Activated CD4-positive, alpha-beta memory T cell treated with anti-CD3 and anti-CD28 coated beads for 36 hours (primary cell): ENCODE data around the gene C1GALT1. TPM values are rescaled to one million over a fixed set of nuclear protein-coding genes. Genes with fewer than 3 reads are reported as not detected.
"Not testable (repeated sequence)": the region's sequence is repeated elsewhere in the genome, so short reads cannot be mapped to it uniquely, and the experiment has no call there.

Experiments used
- CTCF ChIA-PET: fragments of 350-600 bp; sonication (Branson Sonifier 250); formaldehyde crosslinking; loops from one replicate; lab custom pipeline; 2021; ENCODE audit warnings: antibody characterized with exemption, inconsistent platforms; lab: Charles Lee
- POLR2A ChIA-PET: fragments of 350-600 bp; sonication (Branson Sonifier 250); formaldehyde crosslinking; loops from one replicate; lab custom pipeline; 2021; ENCODE audit warnings: antibody characterized with exemption; lab: Charles Lee
- DNase-seq: peaks from one replicate; pipeline ENCODE4 v3.0.0-alpha.2; 2020
- H3K27ac Mint-ChIP-seq: one replicate; pipeline ENCODE4 v1.8.0; 2021; ENCODE audit warnings: mixed read lengths
- H3K27me3 Mint-ChIP-seq: one replicate; pipeline ENCODE4 v1.8.0; 2021; ENCODE audit warnings: mixed read lengths
- H3K36me3 Mint-ChIP-seq: one replicate; pipeline ENCODE4 v1.8.0; 2021; ENCODE audit warnings: mixed read lengths
- H3K4me1 Mint-ChIP-seq: one replicate; pipeline ENCODE4 v1.8.0; 2021; ENCODE audit warnings: low read depth, mixed read lengths
- H3K4me3 Mint-ChIP-seq: one replicate; pipeline ENCODE4 v1.8.0; 2021; ENCODE audit warnings: mild to moderate bottlenecking, mixed read lengths
- H3K9me3 Mint-ChIP-seq: one replicate; pipeline ENCODE4 v1.8.0; 2021; ENCODE audit warnings: mixed read lengths
- intact Hi-C: fragments of 100-400 bp; cut with micrococcal nuclease; formaldehyde crosslinking; loops from one replicate; pipeline ENCODE4 v1.15.1; 2023
- total RNA-seq, 2 experiments: library from RNA; stranded (reverse); gene quantifications; one replicate each; pipeline ENCODE4 v1.2.3, GENCODE V29; 2021

The C1GALT1 gene
- total RNA-seq, 2 experiments from 2014 or later = 34.1 to 36.7 TPM

DNA sequence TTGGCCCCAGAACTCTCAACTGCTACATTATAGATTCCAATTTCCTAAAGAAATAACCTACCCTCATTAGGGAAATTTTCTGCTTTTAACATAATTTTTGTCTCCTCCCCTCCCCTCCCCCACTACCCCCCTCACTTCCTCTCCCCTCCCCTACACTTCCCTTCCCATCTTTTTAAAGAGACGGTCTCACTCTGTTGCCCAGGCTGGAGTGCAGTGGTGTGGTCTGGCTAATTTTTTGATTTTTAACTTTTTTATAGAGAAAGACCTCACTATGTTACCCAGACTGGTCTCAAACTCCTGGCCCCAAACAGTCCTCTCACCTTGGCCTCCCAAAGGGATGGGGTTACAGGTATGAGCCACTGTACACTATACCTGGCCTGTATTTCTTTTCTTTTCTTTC is 30.5 kb upstream of the C1GALT1 start:
- intact Hi-C loops = no loop called here
- POLR2A ChIA-PET = no interaction called here
- Mint-ChIP-seq H3K4me3 (no peak overlapping the region), H3K9me3 (peaks cover 14% of the 10 kb centered on the region), H3K27me3 (no peaks in the 10 kb centered on the region), H3K36me3 (peaks cover 4% of the 10 kb centered on the region), H3K4me1 (peaks cover 14% of the 10 kb centered on the region), H3K27ac (no peak overlapping the region)
- DNase-seq = no peak
- CTCF ChIA-PET = no interaction called here

DNA sequence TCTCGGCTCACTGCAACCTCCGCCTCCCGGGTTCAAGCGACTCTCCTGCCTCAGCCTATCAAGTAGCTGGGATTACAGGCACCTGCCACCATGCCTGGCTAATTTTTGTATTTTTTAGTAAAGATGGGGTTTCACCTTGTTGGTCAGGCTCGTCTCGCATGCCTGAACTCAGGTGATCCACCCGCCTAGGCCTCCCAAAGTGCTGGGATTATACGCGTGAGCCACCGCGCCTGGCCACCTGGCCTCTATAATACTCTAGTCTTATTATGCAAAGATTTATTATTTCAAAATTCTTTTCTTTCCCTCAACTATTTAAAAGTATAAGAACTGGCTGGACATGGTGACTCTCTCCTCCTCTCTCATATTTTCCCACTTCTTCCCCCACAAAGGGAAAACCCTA is 30.0 kb upstream of the C1GALT1 start:
- no peak for DNase-seq
- no peak overlapping the region for H3K4me3 Mint-ChIP-seq
- peaks cover 4% of the 10 kb centered on the region for H3K36me3 Mint-ChIP-seq
- peaks cover 14% of the 10 kb centered on the region for H3K9me3 Mint-ChIP-seq
- H3K4me1 Mint-ChIP-seq = peaks cover 19% of the 10 kb centered on the region
- CTCF ChIA-PET = no interaction called here
- POLR2A ChIA-PET = interaction anchor here (0.6 kb wide), 1 partner anchor 844 kb away, joined by 3 read pairs; no protein-coding TSS in a partner anchor
- intact Hi-C loops = no loop called here
- H3K27me3 Mint-ChIP-seq = no peaks in the 10 kb centered on the region
- no peak overlapping the region for H3K27ac Mint-ChIP-seq

DNA sequence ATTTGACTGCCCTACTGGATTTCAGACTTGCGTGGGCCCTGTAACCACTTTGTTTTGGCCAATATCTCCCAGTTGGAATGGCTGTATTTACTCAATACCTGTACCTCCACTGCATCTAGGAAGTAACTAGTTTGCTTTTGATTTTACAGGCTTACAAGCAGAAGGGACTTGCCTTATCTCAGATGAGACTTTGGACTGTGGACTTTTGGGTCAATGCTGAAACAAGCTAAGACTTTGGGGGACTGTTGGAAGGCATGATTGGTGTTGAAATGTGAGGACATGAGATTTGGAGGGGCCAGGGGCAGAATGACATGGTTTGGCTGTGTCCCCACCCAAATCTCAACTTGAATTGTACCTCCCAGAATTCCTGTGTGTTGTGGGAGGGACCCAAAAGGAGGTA is 28.0 kb upstream of the C1GALT1 start:
- POLR2A ChIA-PET = not testable (repeated sequence)

DNA sequence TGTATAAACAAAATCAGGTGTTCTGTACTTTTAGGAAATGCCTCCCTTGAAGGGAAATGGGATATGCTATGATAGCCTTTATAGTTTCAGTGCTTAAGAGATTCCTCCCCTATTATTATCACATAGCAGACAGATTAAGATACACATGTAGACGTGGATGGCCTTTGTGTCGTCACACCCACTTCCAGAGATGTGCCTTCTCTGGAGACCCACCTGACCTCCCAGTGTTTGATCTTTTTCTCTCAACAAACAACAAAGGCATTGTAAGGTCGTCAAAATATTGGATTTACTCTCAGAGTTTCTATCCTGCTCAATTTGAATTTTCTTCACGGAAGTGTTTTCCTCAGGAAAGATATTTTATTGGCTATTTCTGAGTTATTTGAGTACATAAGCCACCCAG is 25.7 kb upstream of the C1GALT1 start:
- intact Hi-C loops = loop anchor here (1.0 kb wide), 1 partner anchor 26 kb away; the partner anchor contains the start of gene C1GALT1
- DNase-seq = no peak
- Mint-ChIP-seq H3K4me1 (peaks cover 45% of the 10 kb centered on the region), H3K36me3 (peaks cover 4% of the 10 kb centered on the region), H3K9me3 (peaks cover 14% of the 10 kb centered on the region), H3K27ac (peak overlapping the region; percentile 53), H3K27me3 (no peaks in the 10 kb centered on the region), H3K4me3 (peak overlapping the region; percentile 21)
- ChIA-PET POLR2A (interaction anchor here (1.2 to 1.4 kb wide), 2 partner anchors 25 to 484 kb away, joined by 4 read pairs; partner anchors contain the start of genes C1GALT1 and UMAD1), CTCF (no interaction called here)

More for the DNA sequence above, 28.0 kb upstream of the C1GALT1 start:
- H3K27ac Mint-ChIP-seq, H3K27me3 Mint-ChIP-seq, intact Hi-C loops, H3K36me3 Mint-ChIP-seq, DNase-seq, H3K4me3 Mint-ChIP-seq, CTCF ChIA-PET: not testable (repeated sequence)
- Mint-ChIP-seq H3K4me1 (peaks cover 35% of the 10 kb centered on the region), H3K9me3 (peaks cover 14% of the 10 kb centered on the region)

DNA sequence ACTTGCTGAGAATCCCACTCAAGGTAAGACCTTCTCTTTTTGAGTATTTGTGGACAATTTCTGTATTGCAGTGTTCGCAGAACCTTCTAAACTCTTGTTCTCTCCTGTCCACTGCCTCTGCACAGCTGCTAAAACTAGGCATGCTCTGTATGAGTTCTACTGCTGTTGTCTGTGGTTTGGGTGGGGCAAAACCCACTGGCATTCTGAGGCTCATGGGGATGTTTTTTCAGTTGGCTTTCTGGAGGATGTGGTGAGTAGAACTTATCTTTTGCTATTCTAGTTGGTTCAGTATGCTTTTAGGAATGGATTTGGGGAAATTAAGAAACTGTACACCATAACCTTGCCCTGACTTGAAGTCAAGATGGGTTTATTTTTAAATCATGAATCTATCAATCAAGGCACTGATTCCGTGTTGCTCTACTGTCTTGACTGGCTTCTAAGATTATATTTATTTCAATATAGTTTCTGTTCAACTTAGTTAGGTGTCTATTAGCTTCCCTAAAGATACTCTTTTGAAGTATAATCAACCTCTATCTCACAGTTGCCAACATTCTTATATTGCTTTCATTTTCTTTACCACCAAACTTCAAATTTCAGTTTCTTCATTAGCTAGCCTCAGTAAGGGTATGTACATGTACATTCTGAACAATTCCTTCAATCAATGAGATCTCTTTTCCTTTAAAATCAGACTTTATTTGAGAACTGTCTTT is 25.0 kb upstream of the C1GALT1 start:
- POLR2A ChIA-PET = interaction anchor here (1.2 to 1.4 kb wide), 2 partner anchors 25 to 483 kb away, joined by 4 read pairs; partner anchors contain the start of genes C1GALT1 and UMAD1
- Mint-ChIP-seq H3K36me3 (peaks cover 4% of the 10 kb centered on the region), H3K27me3 (no peaks in the 10 kb centered on the region), H3K9me3 (peaks cover 14% of the 10 kb centered on the region), H3K4me3 (peak overlapping the region; percentile 48), H3K27ac (peak overlapping the region; percentile 59), H3K4me1 (peaks cover 44% of the 10 kb centered on the region)
- CTCF ChIA-PET = interaction anchor here (0.6 to 0.8 kb wide), 2 partner anchors 54 to 260 kb away, joined by 3 read pairs; no protein-coding TSS in a partner anchor
- DNase-seq = peak; percentile 70
- intact Hi-C loops = loop anchor here (1.0 kb wide), 1 partner anchor 25 kb away; the partner anchor contains the start of gene C1GALT1

DNA sequence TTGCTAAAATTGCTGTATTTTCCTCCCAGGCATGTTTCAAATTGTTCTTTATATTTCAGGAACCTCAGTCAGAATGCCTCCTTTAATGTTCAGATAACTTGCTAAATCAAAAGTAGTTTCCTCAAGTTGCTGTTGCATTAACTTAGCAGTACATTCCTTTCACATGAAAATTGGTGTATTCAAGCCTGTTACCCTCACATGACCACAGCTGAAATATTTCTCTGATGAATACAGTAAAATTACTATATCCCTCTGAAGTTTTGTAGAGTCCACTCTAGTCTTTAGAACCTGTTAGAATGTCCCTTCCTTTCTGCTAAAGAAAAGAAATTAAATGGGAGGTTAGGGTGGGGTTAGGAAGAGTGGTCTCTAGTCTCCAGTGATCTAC is 24.5 kb upstream of the C1GALT1 start:
- Mint-ChIP-seq H3K4me1 (peaks cover 44% of the 10 kb centered on the region), H3K27me3 (no peaks in the 10 kb centered on the region), H3K9me3 (peaks cover 14% of the 10 kb centered on the region), H3K36me3 (peaks cover 4% of the 10 kb centered on the region), H3K27ac (peak overlapping the region; percentile 59), H3K4me3 (peak overlapping the region; percentile 48)
- no peak for DNase-seq
- POLR2A ChIA-PET = interaction anchor here (1.2 to 1.4 kb wide), 2 partner anchors 24 to 482 kb away, joined by 4 read pairs; partner anchors contain the start of genes C1GALT1 and UMAD1
- intact Hi-C loops = loop anchor here (1.0 kb wide), 1 partner anchor 24 kb away; the partner anchor contains the start of gene C1GALT1
- CTCF ChIA-PET = interaction anchor here (0.6 to 0.8 kb wide), 2 partner anchors 55 to 260 kb away, joined by 3 read pairs; no protein-coding TSS in a partner anchor

DNA sequence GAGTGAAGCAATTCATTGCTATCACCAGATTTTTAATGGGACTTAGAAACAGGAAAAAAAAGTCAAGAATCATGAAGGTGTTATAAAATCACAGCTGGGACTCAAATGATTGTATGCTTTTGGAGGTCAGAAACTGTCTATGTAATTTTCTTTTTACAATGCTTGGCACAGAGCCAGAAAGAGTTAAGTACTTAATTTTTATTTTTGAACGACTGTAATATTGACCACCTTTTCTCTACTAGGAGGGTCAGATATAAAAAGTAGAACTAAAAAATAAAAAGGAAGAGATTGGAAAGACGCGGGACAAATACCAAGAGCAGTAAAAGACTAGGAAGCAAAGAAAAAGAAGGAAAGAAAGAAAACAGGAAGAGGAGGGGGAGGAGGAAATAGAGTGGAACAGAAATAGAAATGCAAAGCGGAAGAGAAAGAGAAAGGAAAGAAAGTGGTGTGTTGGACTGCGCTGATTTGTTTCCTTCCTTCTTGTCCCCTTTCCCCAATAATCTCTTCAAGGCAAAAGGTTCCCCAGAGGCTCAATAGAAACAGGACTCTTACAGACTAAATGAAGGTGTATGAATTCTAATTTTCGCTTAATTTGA is 23.2 kb upstream of the C1GALT1 start:
- Mint-ChIP-seq H3K27ac (peak overlapping the region; percentile 2), H3K9me3 (peaks cover 8% of the 10 kb centered on the region), H3K4me3 (peak overlapping the region; percentile 46), H3K27me3 (no peaks in the 10 kb centered on the region), H3K4me1 (peaks cover 44% of the 10 kb centered on the region), H3K36me3 (peaks cover 4% of the 10 kb centered on the region)
- intact Hi-C loops = no loop called here
- ChIA-PET POLR2A (interaction anchor here (0.8 kb wide), 1 partner anchor 23 kb away, joined by 3 read pairs; the partner anchor contains the start of gene C1GALT1), CTCF (no interaction called here)
- DNase-seq = no peak

DNA sequence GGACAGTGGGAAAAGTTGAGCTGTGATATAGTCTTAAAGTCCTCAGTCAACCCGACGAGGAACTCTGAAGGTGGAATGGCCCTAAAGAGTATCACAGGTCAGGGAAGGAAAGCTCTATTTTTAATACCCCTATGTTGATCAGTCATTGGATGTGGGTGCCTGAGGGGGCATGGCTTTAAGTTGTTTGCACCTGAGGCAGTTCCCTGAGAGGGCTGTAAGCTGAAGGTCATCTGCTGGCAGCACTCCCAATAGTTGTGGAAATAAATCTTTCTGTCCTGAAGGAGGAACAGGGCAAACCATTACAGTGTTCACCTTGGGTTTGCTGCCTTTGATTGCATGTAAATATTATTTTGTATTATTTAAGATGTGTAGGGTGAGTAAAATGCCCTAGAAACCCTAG is 17.8 kb upstream of the C1GALT1 start:
- Mint-ChIP-seq H3K9me3 (no peaks in the 10 kb centered on the region), H3K27me3 (no peaks in the 10 kb centered on the region), H3K27ac (no peak overlapping the region), H3K36me3 (no peaks in the 10 kb centered on the region), H3K4me3 (no peak overlapping the region), H3K4me1 (peaks cover 19% of the 10 kb centered on the region)
- no peak for DNase-seq
- POLR2A ChIA-PET = no interaction called here
- CTCF ChIA-PET = interaction anchor here (1.1 kb wide), 1 partner anchor 17 kb away, joined by 3 read pairs; no protein-coding TSS in a partner anchor
- intact Hi-C loops = no loop called here

DNA sequence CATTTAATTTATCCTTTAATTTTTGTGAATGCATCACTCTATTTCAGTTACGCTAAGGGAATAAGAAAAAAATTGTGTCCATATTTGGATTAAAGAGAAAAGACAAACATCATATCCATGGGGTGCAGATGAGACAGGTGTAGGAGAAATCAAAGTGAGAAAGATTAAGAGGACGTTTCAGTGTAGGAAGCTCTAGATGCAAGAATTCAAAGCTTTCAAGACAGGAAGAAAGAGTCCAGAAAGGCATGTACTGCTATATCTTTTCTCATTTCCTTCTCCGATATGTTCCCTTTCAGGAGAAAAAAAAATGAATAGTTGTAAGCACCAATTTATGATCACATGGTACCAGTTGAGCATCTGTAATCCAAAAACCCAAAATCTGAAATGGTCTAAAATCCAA is 17.0 kb upstream of the C1GALT1 start:
- H3K9me3 Mint-ChIP-seq = peaks cover 2% of the 10 kb centered on the region
- ChIA-PET CTCF (interaction anchor here (0.7 kb wide), 1 partner anchor 35 kb away, joined by 4 read pairs; no protein-coding TSS in a partner anchor), POLR2A (no interaction called here)
- no peaks in the 10 kb centered on the region for H3K27me3 Mint-ChIP-seq
- intact Hi-C loops = no loop called here
- H3K36me3 Mint-ChIP-seq = no peaks in the 10 kb centered on the region
- H3K4me3 Mint-ChIP-seq = no peak overlapping the region
- H3K27ac Mint-ChIP-seq = no peak overlapping the region
- DNase-seq = no peak
- peaks cover 12% of the 10 kb centered on the region for H3K4me1 Mint-ChIP-seq

DNA sequence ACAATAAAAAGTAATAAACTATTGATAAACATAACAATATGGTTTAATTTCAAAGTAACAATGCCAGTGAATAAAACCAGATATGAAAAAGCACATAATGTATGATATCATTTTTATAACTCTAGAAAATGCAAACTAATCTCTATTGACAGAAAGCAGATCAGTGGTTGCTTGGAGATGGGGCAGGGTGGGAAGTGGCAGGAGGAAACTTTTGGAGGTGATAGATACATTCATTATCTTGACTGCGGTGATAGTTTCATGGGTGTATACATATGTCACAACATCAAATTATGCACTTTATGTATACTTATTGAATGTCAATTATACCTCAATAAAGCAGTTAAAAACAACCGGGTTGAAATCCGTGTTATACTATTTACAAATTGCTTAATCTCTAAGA is 16.0 kb upstream of the C1GALT1 start:
- ChIA-PET POLR2A (no interaction called here), CTCF (no interaction called here)
- Mint-ChIP-seq H3K9me3 (peaks cover 7% of the 10 kb centered on the region), H3K27me3 (no peaks in the 10 kb centered on the region), H3K4me3 (no peak overlapping the region), H3K36me3 (peaks cover 4% of the 10 kb centered on the region), H3K27ac (no peak overlapping the region), H3K4me1 (peaks cover 8% of the 10 kb centered on the region)
- DNase-seq = no peak
- intact Hi-C loops = no loop called here

DNA sequence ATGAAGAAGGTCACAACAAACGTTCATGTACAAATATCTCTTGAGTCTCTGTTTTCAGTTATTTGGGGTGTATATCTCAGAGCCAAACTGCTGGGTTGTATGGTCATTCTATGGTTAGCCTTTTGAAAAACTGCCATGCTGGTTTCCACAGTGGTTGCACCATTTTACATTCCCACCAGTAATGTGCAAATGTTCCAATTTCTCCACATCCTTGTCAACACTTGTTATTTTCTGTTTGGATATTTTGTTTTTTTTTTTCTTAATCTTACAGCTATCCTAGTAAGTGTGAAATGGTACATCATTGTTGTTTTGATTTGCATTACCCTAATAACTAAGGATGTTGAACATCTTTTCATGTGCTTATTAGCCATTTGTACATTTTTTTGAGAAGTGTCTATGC is 13.0 kb upstream of the C1GALT1 start:
- POLR2A ChIA-PET = no interaction called here
- DNase-seq = no peak
- Mint-ChIP-seq H3K36me3 (peaks cover 8% of the 10 kb centered on the region), H3K4me1 (peaks cover 8% of the 10 kb centered on the region), H3K9me3 (peaks cover 25% of the 10 kb centered on the region), H3K27ac (no peak overlapping the region), H3K4me3 (no peak overlapping the region), H3K27me3 (no peaks in the 10 kb centered on the region)
- intact Hi-C loops = no loop called here
- CTCF ChIA-PET = interaction anchor here (1.5 kb wide), 1 partner anchor 13 kb away, joined by 4 read pairs; the partner anchor contains the start of gene C1GALT1
